GM21526 (cell line): ENCODE measurements around the gene PTPRF.

ENCODE experiments used
- ATAC-seq: cut with Tn5 transposase; IDR thresholded peaks from one replicate; pipeline ENCODE4 v1.9.1; 2021; ENCODE audit warnings: moderate library complexity; ENCODE audit not compliant: unreplicated experiment, low FRiP score

Gene PTPRF

GRCh38 chr1:43572538-43572937 is 41.9 kb downstream of the PTPRF start:
- no peak for ATAC-seq

GRCh38 chr1:43573066-43573800 is 42.5 kb downstream of the PTPRF start:
- no peak for ATAC-seq

GRCh38 chr1:43576521-43576920 is 45.8 kb downstream of the PTPRF start:
- ATAC-seq: no peak

- ATAC-seq: no peak
Observed at GRCh38 chr1:43577655-43578542, 47.2 kb downstream of the PTPRF start.

- no peak for ATAC-seq
Observed at GRCh38 chr1:43580039-43580438, 49.4 kb downstream of the PTPRF start.

GRCh38 chr1:43582162-43582566 is 51.5 kb downstream of the PTPRF start:
- no peak for ATAC-seq

GRCh38 chr1:43583058-43583457 is 52.4 kb downstream of the PTPRF start:
- no peak for ATAC-seq

- ATAC-seq: no peak
Observed at GRCh38 chr1:43584204-43584603, 53.5 kb downstream of the PTPRF start.

- ATAC-seq: no peak
Observed at GRCh38 chr1:43585557-43585956, 54.9 kb downstream of the PTPRF start.

GRCh38 chr1:43586136-43586731 is 55.6 kb downstream of the PTPRF start:
- no peak for ATAC-seq

- no peak for ATAC-seq
Observed at GRCh38 chr1:43587001-43587400, 56.3 kb downstream of the PTPRF start.

- ATAC-seq: no peak
Observed at GRCh38 chr1:43587594-43587993, 56.9 kb downstream of the PTPRF start.

- no peak for ATAC-seq
Observed at GRCh38 chr1:43588592-43588991, 57.9 kb downstream of the PTPRF start.

- no peak for ATAC-seq
Observed at GRCh38 chr1:43590388-43590925, 59.8 kb downstream of the PTPRF start.

GRCh38 chr1:43591181-43591580 is 60.5 kb downstream of the PTPRF start:
- ATAC-seq: no peak

GRCh38 chr1:43592051-43592665 is 61.5 kb downstream of the PTPRF start:
- ATAC-seq: no peak

GRCh38 chr1:43592974-43593683 is 62.4 kb downstream of the PTPRF start:
- ATAC-seq: no peak

GRCh38 chr1:43596579-43596978 is 65.9 kb downstream of the PTPRF start:
- ATAC-seq: no peak

GRCh38 chr1:43597028-43597427 is 66.3 kb downstream of the PTPRF start:
- no peak for ATAC-seq

GRCh38 chr1:43597721-43598120 is 67.0 kb downstream of the PTPRF start:
- no peak for ATAC-seq
